Osteoblast (primary cell): ENCODE results near the gene ADCY2. TPM values are rescaled to one million over a fixed set of nuclear protein-coding genes. Genes with fewer than 3 reads are reported as not detected.

Experiments used
- DNase-seq: peaks from one replicate; pipeline ENCODE4 v3.0.0; 2011; ENCODE audit warnings: low spot score, mixed read lengths; ENCODE audit not compliant: insufficient read length; ENCODE audit errors: missing footprints
- H2AFZ ChIP-seq: 2 replicates; pipeline ENCODE4 v1.6.0; 2011; ENCODE audit warnings: mild to moderate bottlenecking, low read length
- H3K27ac ChIP-seq: 2 replicates; pipeline ENCODE4 v1.5.1; 2011; ENCODE audit warnings: mild to moderate bottlenecking, low read depth, low read length, moderate library complexity
- H3K27me3 ChIP-seq: 2 replicates; pipeline ENCODE4 v1.6.0; 2012; ENCODE audit warnings: mild to moderate bottlenecking, control low read depth, inconsistent platforms, low read length, moderate library complexity; ENCODE audit not compliant: insufficient read depth
- H3K36me3 ChIP-seq: 2 replicates; pipeline ENCODE4 v1.5.1; 2011; ENCODE audit warnings: mild to moderate bottlenecking, low read length, control low read depth, moderate library complexity; ENCODE audit not compliant: insufficient read depth
- H3K4me1 ChIP-seq: 2 replicates; pipeline ENCODE4 v1.5.1; 2011; ENCODE audit warnings: mild to moderate bottlenecking, low read length, control low read depth, moderate library complexity; ENCODE audit not compliant: insufficient read depth
- H3K4me2 ChIP-seq: 2 replicates; pipeline ENCODE4 v1.6.0; 2011; ENCODE audit warnings: mild to moderate bottlenecking, low read length; ENCODE audit not compliant: insufficient read depth
- H3K4me3 ChIP-seq: fragments of 200-600 bp; sonication (generic); 3 replicates; pipeline ENCODE4 v1.5.1; 2012; ENCODE audit warnings: mild to moderate bottlenecking, low read length, inconsistent platforms; ENCODE audit not compliant: insufficient read depth
- H3K79me2 ChIP-seq: 2 replicates; pipeline ENCODE4 v1.6.0; 2012; ENCODE audit warnings: mild to moderate bottlenecking, low read length, control low read depth, inconsistent platforms; ENCODE audit not compliant: insufficient read depth
- H3K9me3 ChIP-seq: 2 replicates; pipeline ENCODE4 v1.5.1; 2011; ENCODE audit warnings: low read depth, low read length, control low read depth
- H4K20me1 ChIP-seq: 2 replicates; pipeline ENCODE4 v1.6.0; 2012; ENCODE audit warnings: mild to moderate bottlenecking, low read length, control low read depth; ENCODE audit not compliant: insufficient read depth
- CTCF ChIP-seq: IDR thresholded peaks from 2 replicates; pipeline ENCODE4 v1.5.1; 2011; ENCODE audit warnings: mild to moderate bottlenecking, low read depth, low read length, moderate library complexity; ENCODE audit errors: extremely low read depth
- total RNA-seq: library from RNA; depleted of rRNA; stranded (reverse); fragments of >200 nt; gene quantifications from 2 replicates; pipeline ENCODE4 v1.2.3, GENCODE V29; 2012

Gene ADCY2
- total RNA-seq, 1 donor, result under 0.01 TPM

- no peak overlapping the region for H3K4me3 ChIP-seq
- H2AFZ ChIP-seq, result no peak overlapping the region
These were observed 427.7 kb downstream of the ADCY2 start for GRCh38 chr5:7823594-7823993.

GRCh38 chr5:7824995-7825394 is 429.1 kb downstream of the ADCY2 start:
- H3K4me2 ChIP-seq, result no peak overlapping the region
- no peaks in the 10 kb centered on the region for H3K79me2 ChIP-seq
- no peaks in the 10 kb centered on the region for H3K4me1 ChIP-seq
- H2AFZ ChIP-seq, result no peak overlapping the region
- no peaks in the 10 kb centered on the region for H3K36me3 ChIP-seq
- H3K27me3 ChIP-seq, result no peaks in the 10 kb centered on the region
- H3K27ac ChIP-seq, result no peak overlapping the region
- no peak for DNase-seq
- no peaks in the 10 kb centered on the region for H3K9me3 ChIP-seq
- TF ChIP-seq CTCF, result no peak
- no peak overlapping the region for H3K4me3 ChIP-seq
- no peaks in the 10 kb centered on the region for H4K20me1 ChIP-seq

More at GRCh38 chr5:7823594-7823993, 427.7 kb downstream of the ADCY2 start:
- Histone ChIP-seq H3K4me2 (no peak overlapping the region), H3K4me1 (no peaks in the 10 kb centered on the region), H4K20me1 (no peaks in the 10 kb centered on the region), H3K36me3 (no peaks in the 10 kb centered on the region), H3K27me3 (no peaks in the 10 kb centered on the region), H3K27ac (no peak overlapping the region), H3K79me2 (no peaks in the 10 kb centered on the region), H3K9me3 (no peaks in the 10 kb centered on the region)
- DNase-seq, result no peak
- TF ChIP-seq CTCF, result no peak

- Histone ChIP-seq H3K27ac (no peak overlapping the region), H2AFZ (no peak overlapping the region), H4K20me1 (no peaks in the 10 kb centered on the region), H3K4me2 (no peak overlapping the region), H3K36me3 (no peaks in the 10 kb centered on the region), H3K79me2 (no peaks in the 10 kb centered on the region), H3K9me3 (no peaks in the 10 kb centered on the region), H3K4me3 (no peak overlapping the region), H3K4me1 (no peaks in the 10 kb centered on the region), H3K27me3 (no peaks in the 10 kb centered on the region)
- TF ChIP-seq CTCF, result no peak
- no peak for DNase-seq
These were observed 429.7 kb downstream of the ADCY2 start for GRCh38 chr5:7825630-7826029.

GRCh38 chr5:7827610-7828009 is 431.7 kb downstream of the ADCY2 start:
- H3K4me2 ChIP-seq, result no peak overlapping the region
- no peak for TF ChIP-seq CTCF
- H3K79me2 ChIP-seq, result no peaks in the 10 kb centered on the region
- H3K4me1 ChIP-seq, result no peaks in the 10 kb centered on the region
- no peaks in the 10 kb centered on the region for H4K20me1 ChIP-seq
- H3K36me3 ChIP-seq, result no peaks in the 10 kb centered on the region
- H3K27ac ChIP-seq, result no peak overlapping the region
- DNase-seq, result no peak
- no peaks in the 10 kb centered on the region for H3K9me3 ChIP-seq
- H2AFZ ChIP-seq, result no peak overlapping the region
- no peaks in the 10 kb centered on the region for H3K27me3 ChIP-seq
- H3K4me3 ChIP-seq, result no peak overlapping the region
